HG02759 (cell line): ENCODE measurements around the gene MXRA7.
"Not testable (repeated sequence)": the region's sequence is repeated elsewhere in the genome, so short reads cannot be mapped to it uniquely, and the experiment has no call there.

Source experiments
- ATAC-seq: cut with Tn5 transposase; IDR thresholded peaks from one replicate; pipeline ENCODE4 v1.9.1; 2021; ENCODE audit warnings: mild to moderate bottlenecking, moderate library complexity; ENCODE audit not compliant: unreplicated experiment

The MXRA7 gene

DNA sequence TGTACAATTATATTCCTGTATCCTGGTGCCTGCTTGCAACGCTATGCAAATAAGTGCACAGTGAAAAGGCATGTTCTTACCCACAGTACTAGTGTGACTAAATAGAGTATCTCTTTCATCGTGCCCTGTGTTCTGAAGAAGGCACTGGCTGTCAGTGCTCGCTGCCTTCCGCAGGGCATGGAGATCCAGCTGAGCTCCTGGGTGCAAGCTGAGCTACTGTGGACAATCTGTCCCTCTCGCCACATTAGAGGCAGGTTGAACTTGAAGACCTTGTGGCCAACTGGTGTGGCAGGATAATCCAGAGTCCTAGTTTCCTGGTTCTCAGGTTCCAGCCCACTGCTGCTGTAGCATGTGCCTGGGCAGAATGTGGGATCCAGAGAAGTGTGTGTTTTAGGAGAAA is 65.3 kb downstream of the MXRA7 start:
- ATAC-seq: no peak

DNA sequence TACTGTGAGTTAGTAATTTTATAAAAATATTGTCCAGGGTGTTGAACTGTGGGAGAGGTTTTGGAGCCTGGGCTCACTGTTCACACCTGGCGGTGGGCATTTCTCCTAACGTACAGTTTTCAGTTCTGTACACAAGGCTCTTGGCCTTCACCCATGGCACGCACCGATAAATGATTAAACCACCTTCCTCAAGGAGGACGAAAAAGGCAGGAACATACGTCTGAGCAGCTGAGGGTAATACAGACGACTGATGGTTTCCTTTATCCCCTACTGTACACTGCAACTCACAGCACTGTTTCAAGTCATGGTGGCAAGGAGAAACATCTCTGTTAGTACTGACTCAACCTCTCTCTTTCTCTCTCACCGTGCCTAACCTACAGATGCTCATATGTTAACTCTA is 65.8 kb downstream of the MXRA7 start:
- no peak for ATAC-seq

DNA sequence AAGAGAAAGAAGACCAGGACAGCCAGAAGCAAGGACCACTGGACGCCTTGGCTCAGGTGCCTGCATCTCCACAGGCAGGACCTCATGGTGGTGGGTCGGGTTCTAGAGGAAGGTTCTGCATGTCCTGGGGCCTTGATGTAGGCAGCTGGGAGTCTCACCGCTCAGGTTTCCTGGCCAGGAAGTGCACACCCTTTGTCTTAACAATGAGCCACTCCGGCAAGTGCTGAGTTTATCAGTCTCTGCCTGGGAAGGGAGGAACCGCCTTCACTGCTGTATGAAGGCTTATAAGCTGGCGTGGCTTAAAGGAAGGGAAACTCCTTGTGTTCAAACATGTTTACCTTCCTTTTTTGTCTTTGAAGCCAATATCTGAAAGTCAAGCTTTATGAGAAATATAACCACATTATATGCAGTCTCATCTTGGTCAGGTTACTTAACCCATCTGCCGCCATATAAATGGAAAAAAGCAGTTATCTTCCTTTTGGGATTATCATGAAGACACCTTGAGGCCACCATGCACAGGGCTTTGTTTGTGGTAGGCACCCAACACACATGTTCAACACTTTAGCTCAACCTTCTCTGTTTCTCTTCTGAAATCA is 67.1 kb downstream of the MXRA7 start, which contains the start of gene ST6GALNAC1:
ST6GALNAC1 (minus strand) TSS at position 205 of the 596 bp plus-strand sequence; CDS start at position 86, 119 bp downstream.
- ATAC-seq: no peak

DNA sequence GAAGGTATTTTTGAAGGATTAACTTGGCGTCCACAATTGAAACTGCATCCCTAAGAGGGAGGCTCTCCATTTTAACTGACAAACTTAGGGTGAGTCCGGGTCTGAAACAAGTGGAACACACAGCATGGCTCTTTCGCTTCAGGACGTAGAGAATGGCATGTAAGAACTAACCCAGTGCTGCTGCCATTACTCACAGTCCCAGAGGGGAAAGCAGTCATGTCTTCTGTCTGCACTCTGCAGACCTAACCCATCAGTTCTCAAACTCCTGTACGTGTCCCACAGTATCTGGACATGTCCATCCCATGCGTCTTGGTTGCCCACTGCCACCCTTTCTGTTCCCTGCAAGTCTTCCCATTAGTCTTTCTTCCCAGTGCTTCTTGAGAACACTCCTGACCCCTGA is 67.8 kb downstream of the MXRA7 start:
- no peak for ATAC-seq

DNA sequence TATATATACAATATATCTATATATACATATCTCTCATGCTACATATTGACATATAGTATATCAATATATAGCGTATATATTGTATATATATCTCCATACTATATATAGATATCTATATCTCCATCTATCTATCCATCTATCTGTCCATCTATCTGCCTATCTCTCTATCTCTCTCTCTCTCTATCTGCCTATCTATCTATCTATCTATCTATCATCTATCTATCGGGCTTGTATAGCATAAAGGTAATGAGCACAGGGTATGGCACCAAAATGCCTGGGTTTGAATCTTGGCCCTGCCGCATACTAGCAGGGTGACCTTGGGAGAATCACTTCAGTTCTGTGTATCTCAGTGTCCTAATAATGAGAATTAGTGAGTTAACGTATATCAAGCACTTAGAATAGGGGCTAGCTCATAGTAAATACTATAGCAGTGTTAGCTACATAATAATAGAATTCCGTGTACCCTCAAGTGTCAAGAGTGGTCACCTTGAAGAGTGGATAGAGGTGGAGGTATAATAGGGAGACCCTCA is 68.7 kb downstream of the MXRA7 start:
- ATAC-seq: no peak

DNA sequence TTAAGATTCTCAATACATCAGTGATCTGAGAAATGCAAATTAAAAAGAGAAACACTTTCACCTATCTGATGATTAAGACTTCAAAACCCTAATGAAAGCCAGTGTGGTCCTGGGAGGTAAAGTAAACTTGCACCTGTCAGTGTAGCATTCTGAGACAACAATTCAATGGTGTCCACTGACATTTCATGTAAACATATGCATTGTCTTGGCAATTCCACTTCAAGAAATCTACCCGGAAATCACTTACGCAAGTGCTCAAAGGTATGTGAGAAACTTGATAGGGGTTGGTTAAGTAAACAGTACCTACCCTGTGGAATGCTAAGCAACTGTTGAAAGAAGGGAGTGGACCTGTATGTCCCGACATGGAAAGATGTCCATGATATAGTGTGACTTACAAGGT is 69.3 kb downstream of the MXRA7 start:
- no peak for ATAC-seq

DNA sequence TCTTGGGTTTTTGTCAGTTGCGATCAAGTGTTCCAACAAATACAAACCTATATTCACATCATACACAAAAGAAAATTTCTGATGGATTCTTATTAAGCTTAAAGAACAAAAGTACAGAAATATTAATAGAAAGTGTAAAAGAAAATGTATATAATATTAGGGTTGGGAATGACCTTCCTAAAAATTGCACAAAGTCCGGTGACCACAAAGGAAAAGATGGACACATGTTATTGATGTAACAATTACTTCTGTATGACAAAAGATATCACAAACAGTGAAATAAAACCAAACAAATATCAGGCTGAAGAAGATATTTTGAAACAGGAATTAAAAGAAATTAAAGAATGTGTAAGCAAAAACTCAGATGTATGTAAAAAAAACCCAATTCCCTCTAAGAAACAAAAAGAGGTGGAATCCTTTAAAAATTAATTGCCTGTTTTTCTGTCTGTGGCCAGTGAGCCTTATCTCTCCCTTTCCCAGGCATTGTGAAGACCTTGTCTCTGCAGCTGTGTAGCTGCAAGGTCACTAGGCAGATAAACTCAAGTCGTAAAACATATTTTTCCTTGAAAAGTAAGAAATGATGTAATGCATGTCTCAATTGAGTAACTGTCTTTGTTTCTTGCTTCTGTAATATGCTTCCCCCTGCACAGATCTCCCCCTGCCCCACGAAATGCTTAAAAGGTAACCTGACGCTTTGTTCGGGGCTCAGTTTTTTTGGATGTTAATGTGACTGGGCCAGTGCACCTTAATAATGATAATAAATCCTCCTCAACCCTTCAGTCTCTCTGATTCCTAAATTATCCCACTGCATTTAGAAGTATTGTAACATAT is 70.0 kb downstream of the MXRA7 start:
- no peak for ATAC-seq

DNA sequence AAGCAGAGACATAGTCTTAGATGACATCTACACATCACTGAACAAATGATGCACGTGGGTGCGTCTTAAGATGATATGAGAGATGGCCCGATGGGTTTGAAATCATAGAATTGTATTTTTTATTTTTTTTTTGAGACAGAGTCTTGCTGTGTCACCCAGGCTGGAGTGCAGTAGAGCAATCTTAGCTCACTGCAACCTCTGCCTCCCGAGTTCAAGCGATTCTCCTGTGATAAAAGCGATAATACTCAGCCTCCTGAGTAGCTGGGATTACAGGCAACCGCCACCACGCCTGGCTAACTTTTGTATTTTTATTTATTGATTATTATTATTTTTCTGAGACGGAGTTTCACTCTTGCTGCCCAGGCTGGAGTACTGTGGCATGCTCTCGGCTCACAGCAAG is 72.5 kb downstream of the MXRA7 start:
- no peak for ATAC-seq

DNA sequence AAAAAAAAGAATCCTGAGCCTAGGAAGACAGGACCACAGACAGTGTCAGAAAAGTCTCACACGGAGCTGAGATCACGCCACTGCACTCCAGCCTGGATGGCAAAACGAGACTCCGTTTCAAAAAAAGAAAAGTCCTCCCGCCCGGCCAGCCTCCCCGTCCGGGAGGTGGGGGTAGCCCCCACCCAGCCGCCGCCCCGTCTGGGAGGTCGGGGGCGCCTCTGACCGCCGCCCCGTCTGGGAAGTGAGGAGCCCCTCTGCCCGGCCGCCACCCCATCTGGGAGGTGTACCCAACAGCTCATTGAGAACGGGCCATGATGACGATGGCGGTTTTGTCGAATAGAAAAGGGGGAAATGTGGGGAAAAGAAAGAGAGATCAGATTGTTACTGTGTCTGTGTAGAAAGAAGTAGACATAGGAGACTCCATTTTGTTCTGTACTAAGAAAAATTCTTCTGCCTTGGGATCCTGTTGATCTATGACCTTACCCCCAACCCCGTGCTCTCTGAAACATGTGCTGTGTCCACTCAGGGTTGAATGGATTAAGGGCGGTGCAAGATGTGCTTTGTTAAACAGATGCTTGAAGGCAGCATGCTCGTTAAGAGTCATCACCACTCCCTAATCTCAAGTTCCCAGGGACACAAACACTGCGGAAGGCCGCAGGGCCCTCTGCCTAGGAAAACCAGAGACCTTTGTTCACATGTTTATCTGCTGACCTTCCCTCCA is 74.1 kb downstream of the MXRA7 start:
- ATAC-seq: not testable (repeated sequence)

DNA sequence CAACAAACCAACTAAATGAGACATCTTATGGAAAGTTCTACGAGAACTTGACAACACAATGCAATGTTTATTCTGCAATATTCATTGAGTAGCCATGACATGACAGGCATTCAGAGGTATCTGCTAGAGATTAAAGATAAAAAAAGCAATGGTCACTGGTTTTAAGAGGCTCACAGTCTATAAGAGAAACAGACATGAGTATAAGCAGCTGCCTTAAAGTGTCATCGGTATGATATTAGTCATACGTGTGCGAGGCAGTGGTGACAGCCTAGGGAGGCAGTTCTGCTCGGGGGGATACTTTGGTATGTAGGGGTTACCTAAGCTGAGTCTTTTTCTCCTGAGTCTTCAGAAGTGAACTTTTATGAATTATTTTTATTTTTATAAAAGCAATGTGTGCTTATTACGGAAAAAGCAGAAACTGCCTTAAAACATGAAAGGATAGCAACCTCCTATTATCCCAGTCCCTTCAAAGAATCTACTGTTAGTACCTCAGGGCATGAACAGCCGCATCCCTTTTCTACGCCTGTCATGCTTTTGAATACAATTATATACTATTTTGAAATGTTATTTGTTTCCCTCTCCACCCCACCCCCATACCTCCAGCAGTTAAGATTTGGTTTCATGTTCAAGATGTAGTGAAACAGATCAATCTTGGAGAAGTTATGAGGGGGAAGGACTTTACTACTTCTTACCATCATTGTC is 75.0 kb downstream of the MXRA7 start:
- no peak for ATAC-seq

DNA sequence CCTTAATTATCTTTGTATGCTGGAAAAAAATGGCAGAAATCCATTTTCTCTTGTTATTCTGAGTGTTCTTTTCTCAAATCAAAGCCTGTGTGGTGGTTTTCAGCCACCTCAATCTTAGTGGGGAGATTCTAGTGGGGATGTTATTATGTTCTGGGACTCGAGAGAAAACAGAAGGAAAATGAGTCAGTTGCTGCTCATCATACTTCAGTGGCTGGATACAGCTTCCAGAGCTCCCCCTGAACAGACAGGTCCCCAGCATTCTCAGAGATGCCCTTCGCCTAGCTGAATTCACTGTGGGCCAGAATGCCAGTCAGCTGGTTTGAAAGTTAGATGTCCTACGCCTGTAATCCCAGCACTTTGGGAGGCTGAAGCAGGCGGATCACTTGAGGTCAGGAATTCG is 75.7 kb downstream of the MXRA7 start:
- ATAC-seq: no peak

DNA sequence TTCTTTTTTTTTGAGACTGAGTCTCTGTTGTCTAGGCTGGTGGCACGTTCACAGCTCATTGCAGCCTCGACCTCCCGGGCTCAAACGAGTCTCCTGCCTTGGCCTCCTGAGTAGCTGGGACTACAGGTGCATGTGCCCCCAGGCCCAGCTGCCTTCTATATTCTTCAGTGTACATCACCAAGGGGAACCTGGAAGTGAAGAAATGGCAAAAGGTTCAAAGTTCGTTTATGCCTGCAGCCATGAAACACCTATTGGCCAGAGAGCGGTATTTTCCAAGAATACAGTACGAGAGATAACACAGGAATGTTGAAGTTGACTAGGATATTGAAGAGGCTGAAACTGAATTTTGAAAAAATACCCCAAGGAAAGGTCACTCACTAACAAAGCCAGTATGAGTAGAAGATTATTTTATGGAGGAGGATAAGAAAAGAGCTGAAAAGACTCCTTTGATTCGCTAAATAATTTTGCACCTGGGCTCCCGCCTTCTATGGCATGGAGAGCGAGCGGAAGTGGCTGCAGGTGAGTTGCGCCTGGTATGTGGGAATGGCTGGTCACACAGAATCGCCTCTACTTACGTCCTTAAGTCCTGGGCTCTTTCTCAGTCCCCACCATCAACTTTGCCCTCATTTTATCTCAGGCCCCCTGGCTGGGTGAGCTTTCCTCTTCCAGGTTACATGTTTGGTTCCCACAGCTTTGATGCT is 77.0 kb downstream of the MXRA7 start:
- ATAC-seq: no peak

DNA sequence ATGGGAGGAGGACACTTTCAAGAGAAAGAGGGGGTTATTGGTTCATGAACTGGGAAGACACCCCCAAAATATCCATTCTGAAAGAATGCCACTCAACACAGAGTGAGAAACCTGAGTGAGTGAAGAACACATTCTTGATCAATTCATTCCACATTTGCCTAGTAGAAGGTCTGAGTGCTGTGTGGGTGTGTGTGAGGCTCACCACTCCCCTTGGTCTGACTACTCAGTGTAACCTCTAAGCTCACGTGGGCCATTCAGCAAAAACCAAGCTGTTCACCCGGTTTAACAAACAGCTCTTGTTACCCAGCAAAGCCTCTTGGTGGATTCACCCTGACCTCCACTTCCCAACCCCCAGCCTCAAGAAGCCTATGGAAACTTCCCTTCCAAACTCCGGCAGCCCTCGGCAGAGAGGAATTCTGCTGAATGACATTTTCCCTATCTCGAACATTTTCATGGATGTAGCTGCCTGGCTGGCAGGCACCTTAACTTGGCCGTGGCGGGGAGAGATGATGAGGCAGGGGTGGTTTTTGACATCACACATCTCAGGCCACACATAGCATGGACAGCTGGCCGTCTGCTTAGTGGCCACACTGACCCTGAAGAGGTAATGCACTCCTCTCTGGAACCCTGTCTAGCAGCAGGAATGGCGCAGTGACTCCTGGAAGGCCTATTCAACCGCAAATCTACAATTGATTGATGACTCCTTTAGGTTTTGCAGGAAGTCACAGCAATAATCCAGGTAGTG is 78.8 kb downstream of the MXRA7 start:
- ATAC-seq: no peak

DNA sequence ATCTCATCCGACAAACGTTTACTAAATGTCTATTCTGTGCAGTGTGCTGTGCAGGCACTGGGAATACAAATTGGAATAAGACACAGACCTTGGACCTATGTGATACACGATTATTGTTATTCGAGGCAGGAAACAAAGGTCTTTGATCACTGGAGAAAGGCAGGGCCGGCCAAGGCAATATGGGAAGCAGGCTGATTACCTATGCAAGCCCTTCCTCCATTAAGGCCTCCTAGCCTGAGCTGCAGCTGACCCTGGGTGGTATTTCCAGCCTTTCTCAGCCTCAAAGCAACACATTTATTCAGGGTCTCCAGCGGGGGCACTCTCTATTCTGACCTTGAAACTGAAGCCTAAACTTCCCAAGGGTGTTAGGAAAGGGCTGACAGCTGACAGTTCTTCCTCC is 80.6 kb downstream of the MXRA7 start:
- ATAC-seq: no peak
